WTC11 (cell line): ENCODE data around the gene ZNF496. TPM values are rescaled to one million over a fixed set of nuclear protein-coding genes. Genes with fewer than 3 reads are reported as not detected.

Experiments
- ATAC-seq: fragments of 200-7000 bp; cut with Tn5 transposase; 2 replicates; pipeline ENCODE4 v1.10.0; 2021; ENCODE audit warnings: mild to moderate bottlenecking, moderate library complexity
- CTCF ChIA-PET: fragments of 300-600 bp; sonication (Branson Sonifier 250); formaldehyde crosslinking; loops from one replicate; lab custom pipeline; 2021; ENCODE audit warnings: antibody characterized with exemption; lab: Charles Lee
- POLR2A ChIA-PET: fragments of 350-600 bp; sonication (Branson Sonifier 250); formaldehyde crosslinking; loops from one replicate; lab custom pipeline; 2021; ENCODE audit warnings: antibody characterized with exemption; lab: Charles Lee
- DNase-seq: peaks from one replicate; pipeline ENCODE4 v3.0.0; 2021; ENCODE audit warnings: low spot score
- H3K27ac Mint-ChIP-seq: 2 replicates; pipeline ENCODE4 v1.8.0; 2021; ENCODE audit warnings: mixed read lengths
- H3K27me3 Mint-ChIP-seq: 2 replicates; pipeline ENCODE4 v1.8.0; 2021; ENCODE audit warnings: low read depth, mild to moderate bottlenecking, moderate library complexity, mixed read lengths
- H3K36me3 Mint-ChIP-seq: 2 replicates; pipeline ENCODE4 v1.8.0; 2021; ENCODE audit warnings: mixed read lengths
- H3K4me1 Mint-ChIP-seq: 2 replicates; pipeline ENCODE4 v1.8.0; 2022; ENCODE audit warnings: mixed read lengths
- H3K4me3 Mint-ChIP-seq: 2 replicates; pipeline ENCODE4 v1.8.0; 2021; ENCODE audit warnings: mild to moderate bottlenecking, moderate library complexity, mixed read lengths
- H3K9me3 Mint-ChIP-seq: 2 replicates; pipeline ENCODE4 v1.8.0; 2021; ENCODE audit warnings: mixed read lengths
- ATF2 ChIP-seq: sonication (generic); formaldehyde crosslinking; IDR thresholded peaks from 2 replicates; pipeline ENCODE4 v1.8.1; 2022; ENCODE audit warnings: low read depth, missing genetic modification reagents, borderline replicate concordance
- ATF6 ChIP-seq: sonication (generic); formaldehyde crosslinking; IDR thresholded peaks from 2 replicates; pipeline ENCODE4 v1.8.1; 2023; ENCODE audit warnings: mild to moderate bottlenecking, missing genetic modification reagents
- CTCF ChIP-seq: fragments of 200-600 bp; IDR thresholded peaks from 2 replicates; pipeline ENCODE4 v1.8.0; 2022; ENCODE audit warnings: antibody characterized with exemption
- E2F4 ChIP-seq: sonication (generic); formaldehyde crosslinking; IDR thresholded peaks from 2 replicates; pipeline ENCODE4 v1.8.1; 2022; ENCODE audit warnings: low read depth, mild to moderate bottlenecking, moderate library complexity, missing genetic modification reagents, borderline replicate concordance
- ESRRA ChIP-seq: sonication (generic); formaldehyde crosslinking; IDR thresholded peaks from 2 replicates; pipeline ENCODE4 v1.8.1; 2022; ENCODE audit warnings: mild to moderate bottlenecking, missing genetic modification reagents, borderline replicate concordance
- FOXP1 ChIP-seq: sonication (generic); formaldehyde crosslinking; IDR thresholded peaks from 2 replicates; pipeline ENCODE4 v1.8.0; 2022; ENCODE audit warnings: missing genetic modification reagents, mild to moderate bottlenecking, moderate library complexity, borderline replicate concordance
- GTF2I ChIP-seq: fragments of 250-450 bp; sonication (Bioruptor Pico); conservative IDR thresholded peaks from 2 replicates; pipeline ENCODE4 v1.4.0; 2021; ENCODE audit warnings: mild to moderate bottlenecking
- MLX ChIP-seq: sonication (generic); formaldehyde crosslinking; IDR thresholded peaks from 2 replicates; pipeline ENCODE4 v1.8.1; 2023; ENCODE audit warnings: mild to moderate bottlenecking, missing genetic modification reagents, moderate library complexity
- MYBL2 ChIP-seq: sonication (generic); formaldehyde crosslinking; IDR thresholded peaks from 2 replicates; pipeline ENCODE4 v1.8.1; 2023; ENCODE audit warnings: mild to moderate bottlenecking, moderate library complexity, missing genetic modification reagents
- NFATC4 ChIP-seq: fragments of 250-450 bp; sonication (Bioruptor Pico); IDR thresholded peaks from 2 replicates; pipeline ENCODE4 v1.9.0; 2021; ENCODE audit warnings: mild to moderate bottlenecking
- NFE2L1 ChIP-seq: sonication (generic); formaldehyde crosslinking; IDR thresholded peaks from 2 replicates; pipeline ENCODE4 v1.8.1; 2023; ENCODE audit warnings: missing genetic modification reagents
- NFYB ChIP-seq: sonication (generic); formaldehyde crosslinking; conservative IDR thresholded peaks from 2 replicates; pipeline ENCODE4 v1.8.0; 2022; ENCODE audit warnings: low read depth, missing genetic modification reagents
- NR1H2 ChIP-seq: sonication (generic); formaldehyde crosslinking; IDR thresholded peaks from 2 replicates; pipeline ENCODE4 v1.9.0; 2021; ENCODE audit warnings: mild to moderate bottlenecking, moderate library complexity, missing genetic modification reagents
- NR2C2 ChIP-seq: sonication (generic); formaldehyde crosslinking; IDR thresholded peaks from 2 replicates; pipeline ENCODE4 v1.8.0; 2022; ENCODE audit warnings: mild to moderate bottlenecking, missing genetic modification reagents
- SMAD3 ChIP-seq: sonication (generic); formaldehyde crosslinking; IDR thresholded peaks from 2 replicates; pipeline ENCODE4 v1.8.0; 2022; ENCODE audit warnings: missing genetic modification reagents, mild to moderate bottlenecking, borderline replicate concordance
- SMAD4 ChIP-seq: sonication (generic); formaldehyde crosslinking; IDR thresholded peaks from 2 replicates; pipeline ENCODE4 v1.8.0; 2022; ENCODE audit warnings: mild to moderate bottlenecking, missing genetic modification reagents
- SOX15 ChIP-seq: fragments of 250-450 bp; sonication (Bioruptor Pico); IDR thresholded peaks from 2 replicates; pipeline ENCODE4 v1.9.0; 2021; ENCODE audit warnings: mild to moderate bottlenecking
- TEAD1 ChIP-seq: sonication (generic); formaldehyde crosslinking; IDR thresholded peaks from 2 replicates; pipeline ENCODE4 v1.8.0; 2022; ENCODE audit warnings: mild to moderate bottlenecking, missing genetic modification reagents
- TP53 ChIP-seq: sonication (generic); formaldehyde crosslinking; IDR thresholded peaks from 2 replicates; pipeline ENCODE4 v1.8.1; 2023; ENCODE audit warnings: mild to moderate bottlenecking, missing genetic modification reagents
- USF1 ChIP-seq: sonication (generic); formaldehyde crosslinking; IDR thresholded peaks from 2 replicates; pipeline ENCODE4 v1.8.0; 2022; ENCODE audit warnings: mild to moderate bottlenecking, missing genetic modification reagents
- ZNF425 ChIP-seq: fragments of 250-450 bp; sonication (Bioruptor Pico); conservative IDR thresholded peaks from 2 replicates; pipeline ENCODE4 v1.9.0; 2021; ENCODE audit warnings: mild to moderate bottlenecking
- ZSCAN18 ChIP-seq: fragments of 250-450 bp; sonication (Bioruptor Pico); IDR thresholded peaks from 2 replicates; pipeline ENCODE4 v2.1.2; 2022; ENCODE audit warnings: mild to moderate bottlenecking, moderate library complexity
- total RNA-seq: library from RNA; stranded (reverse); gene quantifications from 3 replicates; pipeline ENCODE4 v1.2.3, GENCODE V29; 2021

The ZNF496 gene
- total RNA-seq, 1 experiment from 2014 or later, result 88.3 TPM

GRCh38 chr1:247368490-247369145 lies 37.0 kb upstream of the ZNF496 start:
- Mint-ChIP-seq H3K27ac (no peak overlapping the region), H3K4me1 (peaks cover 33% of the 10 kb centered on the region), H3K36me3 (peaks cover 25% of the 10 kb centered on the region), H3K27me3 (peaks cover 9% of the 10 kb centered on the region; the same call in 1 of the 2 replicates), H3K9me3 (peaks cover 34% of the 10 kb centered on the region), H3K4me3 (no peak overlapping the region)
- ChIA-PET POLR2A (no interaction called here), CTCF (no interaction called here)
- ATAC-seq (no peak), DNase-seq (no peak)
- TF ChIP-seq TEAD1 (no peak), NR2C2 (CRISPR knock-in tag) (no peak)

- Mint-ChIP-seq H3K27ac (no peak overlapping the region), H3K9me3 (peaks cover 35% of the 10 kb centered on the region), H3K4me3 (no peak overlapping the region), H3K4me1 (peaks cover 33% of the 10 kb centered on the region), H3K27me3 (peaks cover 14% of the 10 kb centered on the region), H3K36me3 (peaks cover 25% of the 10 kb centered on the region)
- ATAC-seq, result no peak
- CTCF ChIA-PET, result no interaction called here
- POLR2A ChIA-PET, result no interaction called here
- no peak for DNase-seq
- TF ChIP-seq SOX15 (CRISPR knock-in tag), result no peak
- no peak for TF ChIP-seq FOXP1 (CRISPR knock-in tag)
- no peak for TF ChIP-seq MYBL2 (CRISPR knock-in tag)
- no peak for TF ChIP-seq SMAD4 (CRISPR knock-in tag)
- TF ChIP-seq ATF6 (CRISPR knock-in tag), result no peak
- no peak for TF ChIP-seq ESRRA (CRISPR knock-in tag)
- no peak for TF ChIP-seq E2F4 (CRISPR knock-in tag)
- TF ChIP-seq NFE2L1 (CRISPR knock-in tag), result no peak
- TF ChIP-seq NFATC4 (CRISPR knock-in tag), result no peak
- TF ChIP-seq NR1H2 (CRISPR knock-in tag), result no peak
- TF ChIP-seq GTF2I (CRISPR knock-in tag), result no peak
- no peak for TF ChIP-seq TP53 (CRISPR knock-in tag)
- no peak for TF ChIP-seq ATF2
- no peak for TF ChIP-seq ZNF425 (CRISPR knock-in tag)
- no peak for TF ChIP-seq MLX (CRISPR knock-in tag)
- TF ChIP-seq NFYB, result no peak
- no peak for TF ChIP-seq ZSCAN18 (CRISPR knock-in tag)
- TF ChIP-seq USF1 (CRISPR knock-in tag), result no peak
- TF ChIP-seq CTCF, result no peak
- TF ChIP-seq SMAD3 (CRISPR knock-in tag), result no peak
Observed at GRCh38 chr1:247367786-247368422, 36.2 kb upstream of the ZNF496 start.
